Neutrophil (primary cell): ENCODE results near the gene ZBTB47.

ENCODE experiments used
- H3K27ac ChIP-seq: fragments of 200-600 bp; sonication (generic); 2 replicates; pipeline ENCODE4 v1.5.1; 2016; ENCODE audit warnings: mild to moderate bottlenecking, moderate library complexity
- H3K27me3 ChIP-seq: fragments of 200-600 bp; sonication (generic); 2 replicates; pipeline ENCODE4 v1.6.0; 2016; ENCODE audit warnings: mild to moderate bottlenecking
- H3K36me3 ChIP-seq: fragments of 200-600 bp; sonication (generic); 2 replicates; pipeline ENCODE4 v1.5.1; 2017
- H3K4me1 ChIP-seq, 2 experiments: fragments of 200-600 bp in 1 of 2; sonication (generic) in 1 of 2; 1 replicate in 1 of 2; 2 replicates in 1 of 2; pipeline versions ENCODE4 v1.5.1 to v1.6.1; 2013 to 2016; ENCODE audit warnings: low read depth in 1 of 2, low read length in 1 of 2, mild to moderate bottlenecking in 1 of 2, moderate library complexity in 1 of 2; ENCODE audit not compliant: control insufficient read depth in 1 of 2, insufficient read depth in 1 of 2
- H3K4me3 ChIP-seq, 2 experiments: fragments of 200-600 bp in 1 of 2; sonication (generic) in 1 of 2; 1 replicate in 1 of 2; 2 replicates in 1 of 2; pipeline ENCODE4 v1.5.1; 2013 to 2016; ENCODE audit warnings: low read depth in 1 of 2, low read length in 1 of 2, mild to moderate bottlenecking in 1 of 2, moderate library complexity in 1 of 2
- H3K9me3 ChIP-seq: fragments of 200-600 bp; sonication (generic); 2 replicates; pipeline ENCODE4 v1.5.1; 2016
- CTCF ChIP-seq: fragments of 200-600 bp; sonication (generic); IDR thresholded peaks from 2 replicates; pipeline ENCODE4 v1.5.1; 2016; ENCODE audit warnings: antibody characterized with exemption

The ZBTB47 gene

GRCh38 chr3:42698216-42698910 is 44.9 kb downstream of the ZBTB47 start:
- Histone ChIP-seq H3K4me3 (no peak overlapping the region), H3K4me1 (peaks cover 4 to 7% of the 10 kb centered on the region in 2 experiments), H3K36me3 (no peaks in the 10 kb centered on the region), H3K9me3 (no peaks in the 10 kb centered on the region), H3K27ac (no peak overlapping the region), H3K27me3 (peaks cover 33% of the 10 kb centered on the region)
- TF ChIP-seq CTCF, result no peak

- Histone ChIP-seq H3K9me3 (no peaks in the 10 kb centered on the region), H3K4me1 (peaks cover 4 to 7% of the 10 kb centered on the region in 2 experiments), H3K36me3 (no peaks in the 10 kb centered on the region), H3K4me3 (no peak overlapping the region), H3K27ac (no peak overlapping the region), H3K27me3 (peaks cover 33% of the 10 kb centered on the region)
- no peak for TF ChIP-seq CTCF
These were observed 45.4 kb downstream of the ZBTB47 start for GRCh38 chr3:42698911-42699230.

GRCh38 chr3:42699511-42699971 is 46.0 kb downstream of the ZBTB47 start:
- Histone ChIP-seq H3K27me3 (peaks cover 27% of the 10 kb centered on the region), H3K4me1 (peaks cover 4 to 7% of the 10 kb centered on the region in 2 experiments), H3K36me3 (no peaks in the 10 kb centered on the region), H3K4me3 (no peak overlapping the region), H3K9me3 (no peaks in the 10 kb centered on the region), H3K27ac (no peak overlapping the region)
- no peak for TF ChIP-seq CTCF

GRCh38 chr3:42700366-42701288 is 47.1 kb downstream of the ZBTB47 start:
- H3K4me1 ChIP-seq, result peaks cover 4 to 7% of the 10 kb centered on the region in 2 experiments
- H3K27ac ChIP-seq, result no peak overlapping the region
- no peak overlapping the region for H3K4me3 ChIP-seq
- no peaks in the 10 kb centered on the region for H3K9me3 ChIP-seq
- H3K36me3 ChIP-seq, result no peaks in the 10 kb centered on the region
- peaks cover 16% of the 10 kb centered on the region for H3K27me3 ChIP-seq
- TF ChIP-seq CTCF, result no peak

- peaks cover 7% of the 10 kb centered on the region for H3K27me3 ChIP-seq
- no peak overlapping the region for H3K27ac ChIP-seq
- peaks cover 4 to 7% of the 10 kb centered on the region in 2 experiments for H3K4me1 ChIP-seq
- no peak for TF ChIP-seq CTCF
- no peak overlapping the region for H3K4me3 ChIP-seq
- no peaks in the 10 kb centered on the region for H3K36me3 ChIP-seq
- no peaks in the 10 kb centered on the region for H3K9me3 ChIP-seq
These were observed 48.0 kb downstream of the ZBTB47 start for GRCh38 chr3:42701371-42702065.
